T-helper 9 cell (primary cell): ENCODE results near the gene ZFP64.
A peak's percentile ranks its signal among the peaks of the same experiment; 100 is the strongest.
"Not testable (repeated sequence)": the region's sequence is repeated elsewhere in the genome, so short reads cannot be mapped to it uniquely, and the experiment has no call there.

Experiments
- DNase-seq: peaks from one replicate; pipeline ENCODE4 v3.0.0-alpha.2; 2020
- total RNA-seq, 2 donors: gene quantifications; one replicate each; lab custom pipeline; 2026; lab: John Stamatoyannopoulos, UW

The ZFP64 gene
- 5.3 to 15.7 reads per million in 2 donors for total RNA-seq

DNA sequence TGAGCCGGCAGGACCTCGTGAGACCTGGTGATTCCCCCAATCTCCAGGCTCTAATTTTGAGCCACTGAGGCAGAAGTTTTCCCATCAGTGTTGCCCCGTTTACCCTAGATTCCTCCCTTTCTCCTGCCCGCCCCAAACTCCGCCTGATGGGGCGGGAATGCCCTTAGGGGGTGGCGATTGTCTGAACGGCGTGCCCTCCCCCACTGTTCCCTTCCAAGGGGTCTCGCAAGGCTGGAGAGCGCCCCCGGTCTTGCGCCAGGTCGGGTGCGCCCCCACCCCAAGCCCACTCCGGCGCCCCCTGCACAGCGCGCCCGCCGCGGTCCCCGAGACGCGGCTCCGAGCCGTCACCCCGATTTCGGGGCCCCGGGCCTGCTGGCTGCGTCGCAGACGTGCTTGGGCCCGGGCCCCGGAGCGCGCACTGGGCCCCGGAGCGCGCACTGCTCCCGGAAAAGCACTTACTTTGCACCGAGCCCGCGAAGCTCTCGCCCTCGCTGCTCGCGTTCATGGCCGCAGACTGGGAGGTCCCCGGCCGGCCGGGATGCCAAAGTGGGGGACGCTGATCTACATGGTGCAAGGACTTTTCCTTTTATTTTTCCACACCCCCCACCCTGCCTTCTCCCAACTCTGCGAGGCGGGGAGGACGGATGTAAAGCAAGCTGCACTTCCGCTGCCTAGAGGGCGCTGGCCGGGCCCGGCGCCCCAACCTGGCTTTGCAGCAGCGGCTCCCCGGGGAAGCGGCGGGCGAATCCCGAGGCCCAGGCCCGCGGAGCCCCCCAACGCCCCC, at the start of gene ZFP64:
Gene ZFP64 (minus strand): TSS at position 648 of the 784 bp plus-strand sequence. CDS start 143 bp downstream, at position 505.
- peak; percentile 51 for DNase-seq

DNA sequence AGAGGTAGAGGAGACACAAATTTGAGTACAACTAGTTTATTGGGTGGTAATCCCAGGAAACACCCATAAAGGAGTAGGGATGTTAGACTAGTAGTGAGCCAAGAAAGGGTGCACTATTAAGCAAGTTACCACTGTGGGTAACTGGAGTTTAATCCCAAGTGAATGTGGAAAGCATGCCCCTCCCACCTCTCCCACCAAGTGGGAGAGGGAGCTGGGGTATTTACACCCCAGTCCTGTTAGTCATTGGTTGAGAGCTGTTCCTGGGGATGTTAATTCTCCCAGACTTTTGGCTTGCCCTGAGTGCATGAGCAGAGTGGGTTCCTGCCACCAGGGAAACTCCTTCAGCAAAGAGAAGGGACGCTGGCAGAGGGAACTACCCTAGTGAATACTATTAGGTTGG, 49.2 kb upstream of the ZFP64 start:
- no peak for DNase-seq

DNA sequence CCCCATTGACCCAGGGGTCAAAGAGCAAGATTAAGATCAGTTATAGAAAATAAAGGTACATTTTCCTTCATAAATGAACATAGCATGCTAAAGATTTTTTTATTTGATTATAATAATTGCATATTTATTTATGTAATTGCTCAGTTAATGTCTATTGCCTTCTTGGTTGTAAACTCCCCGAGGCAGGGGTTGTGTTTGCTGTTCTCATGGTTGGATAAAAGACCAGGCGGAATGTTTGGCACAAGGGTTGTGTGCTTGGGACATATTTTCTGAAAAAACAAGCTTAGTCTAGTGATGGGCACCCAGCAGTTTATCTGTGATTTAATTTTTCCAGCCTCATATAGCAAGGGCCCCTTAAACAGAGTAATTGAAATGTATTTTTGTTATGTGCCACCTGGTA, 47.5 kb upstream of the ZFP64 start:
- no peak for DNase-seq

DNA sequence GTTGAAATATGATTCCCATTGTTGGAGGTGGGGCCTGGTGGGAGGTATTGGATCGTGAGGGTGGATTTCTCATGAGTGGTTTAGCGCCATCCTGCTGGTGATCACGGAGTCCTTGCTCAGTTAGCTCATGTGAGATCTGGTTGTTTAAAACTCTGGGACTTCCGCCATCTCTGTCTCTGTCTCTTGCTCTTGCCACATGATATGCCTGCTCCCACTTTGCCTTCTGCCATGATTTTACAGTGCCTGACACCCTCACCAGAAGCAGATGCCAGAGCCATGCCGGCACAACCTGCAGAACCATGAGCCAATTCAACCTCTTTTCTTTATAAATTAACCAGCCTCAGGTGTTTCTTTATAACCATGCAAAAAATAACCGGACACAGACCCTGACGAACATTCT, 44.7 kb upstream of the ZFP64 start:
- DNase-seq, result no peak

DNA sequence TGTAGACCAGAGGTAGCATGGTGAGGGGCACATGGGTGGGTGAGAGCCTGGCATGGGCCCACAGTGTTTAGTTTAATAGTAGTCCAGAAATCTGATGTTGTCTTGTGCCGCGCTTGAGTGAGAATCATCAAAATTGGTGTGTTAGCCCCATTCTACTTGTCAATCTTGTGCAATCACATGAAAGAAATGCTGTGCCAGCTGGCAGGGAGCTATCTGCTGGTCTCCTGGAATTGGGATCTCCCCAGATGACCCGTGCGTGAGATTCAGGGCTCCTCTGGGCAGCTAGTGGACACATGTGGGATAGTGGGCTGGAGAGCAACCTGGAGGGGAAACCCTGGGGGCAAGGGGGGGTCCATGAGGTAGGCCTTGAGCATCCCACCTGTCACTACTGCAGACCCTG, 43.5 kb upstream of the ZFP64 start:
- DNase-seq, result no peak

DNA sequence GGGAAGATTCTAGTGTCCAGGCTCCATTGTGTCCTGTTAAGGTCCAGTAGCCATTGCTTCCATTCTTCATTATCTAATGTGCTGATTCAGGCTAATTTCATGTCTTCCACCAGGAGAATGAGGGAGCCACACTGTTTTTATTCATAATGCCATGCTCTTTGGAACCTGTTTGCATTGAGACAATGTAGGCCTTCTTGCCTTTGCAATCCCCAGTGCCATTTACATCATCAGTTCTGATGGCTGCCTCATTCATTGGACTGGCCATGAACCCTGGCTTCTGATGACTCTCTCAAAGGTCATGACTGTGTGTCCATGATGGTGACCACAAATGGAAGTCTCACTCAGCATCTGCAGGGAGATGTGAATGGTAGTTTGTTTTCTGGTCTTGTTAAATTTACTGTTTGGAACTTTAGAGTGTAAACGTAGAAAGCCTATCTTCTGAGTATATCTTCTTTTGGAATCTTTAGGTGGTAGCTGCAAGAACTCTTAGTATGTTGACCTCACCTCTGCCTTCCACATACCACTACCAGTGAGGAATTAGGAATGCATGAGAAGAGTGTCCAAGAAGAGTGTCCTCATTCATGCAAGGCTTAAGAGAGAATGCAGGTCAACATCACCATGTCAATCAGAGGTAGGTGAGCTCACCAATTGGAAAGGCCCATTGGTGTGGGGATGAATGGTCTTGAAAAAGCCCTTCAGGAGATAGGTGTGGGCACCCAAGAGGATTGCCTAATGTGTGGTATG, 42.9 kb upstream of the ZFP64 start:
- no peak for DNase-seq

DNA sequence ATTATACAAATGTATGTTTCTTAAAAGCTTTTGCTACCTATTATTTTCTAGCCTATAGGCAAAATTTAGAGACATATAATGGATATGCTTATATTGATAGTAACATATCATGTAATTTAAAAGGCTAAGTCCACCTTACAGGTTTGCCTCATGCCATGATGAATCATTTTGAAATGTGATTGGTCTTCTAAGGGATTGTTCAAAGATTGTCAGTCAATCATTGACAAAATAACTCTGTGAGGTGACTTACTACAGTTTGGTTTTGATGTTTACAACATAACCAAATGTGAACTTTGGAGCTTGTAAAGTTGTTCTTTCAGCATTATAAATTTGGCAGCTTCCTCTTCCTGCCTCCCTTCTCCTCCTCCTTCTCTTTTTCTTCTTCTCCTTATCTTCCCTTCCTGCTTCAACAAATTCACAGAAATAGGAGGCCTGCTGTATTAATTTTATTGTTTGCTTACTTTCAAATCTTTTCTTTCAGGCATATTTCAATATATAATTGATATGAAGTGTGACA, 39.7 kb upstream of the ZFP64 start:
- DNase-seq, result no peak

DNA sequence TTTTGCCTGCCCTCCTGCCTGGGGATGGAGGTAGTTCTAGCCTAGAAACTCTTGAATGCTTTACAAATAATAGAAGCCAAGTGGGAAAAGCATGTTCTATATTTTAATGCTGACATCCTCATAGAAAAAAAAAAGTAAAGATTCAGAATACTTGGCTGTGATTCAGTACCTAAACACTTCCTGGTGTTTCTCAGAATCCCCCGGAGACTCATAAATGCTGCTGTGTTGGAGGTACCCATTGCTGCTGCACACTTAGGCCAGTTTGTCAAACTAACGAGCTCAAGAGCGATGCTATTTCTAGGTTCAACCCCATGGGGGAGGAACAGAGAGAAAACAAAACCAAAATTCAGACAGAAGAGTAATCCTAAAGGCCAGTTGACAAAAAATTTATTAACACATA, 38.8 kb upstream of the ZFP64 start:
- DNase-seq, result no peak

DNA sequence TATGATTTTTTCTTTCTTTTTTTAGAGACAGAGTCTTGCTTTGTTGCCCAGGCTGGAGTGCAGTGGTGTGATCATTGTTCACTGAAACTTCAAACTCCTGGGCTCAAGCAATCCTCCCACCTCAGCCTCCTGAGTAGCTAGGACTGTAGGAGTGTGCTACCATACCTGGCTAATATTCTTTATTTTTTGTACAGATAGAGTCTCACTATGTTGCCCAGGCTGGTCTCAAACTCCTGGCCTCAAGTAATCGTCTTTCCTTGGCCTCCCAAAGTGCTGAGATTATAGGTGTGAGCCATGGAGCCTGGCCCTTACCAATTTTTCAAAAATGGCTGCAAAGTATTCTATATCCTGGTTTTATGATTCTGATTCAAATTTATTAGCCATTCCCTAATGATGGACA, 37.8 kb upstream of the ZFP64 start:
- DNase-seq, result not testable (repeated sequence)

DNA sequence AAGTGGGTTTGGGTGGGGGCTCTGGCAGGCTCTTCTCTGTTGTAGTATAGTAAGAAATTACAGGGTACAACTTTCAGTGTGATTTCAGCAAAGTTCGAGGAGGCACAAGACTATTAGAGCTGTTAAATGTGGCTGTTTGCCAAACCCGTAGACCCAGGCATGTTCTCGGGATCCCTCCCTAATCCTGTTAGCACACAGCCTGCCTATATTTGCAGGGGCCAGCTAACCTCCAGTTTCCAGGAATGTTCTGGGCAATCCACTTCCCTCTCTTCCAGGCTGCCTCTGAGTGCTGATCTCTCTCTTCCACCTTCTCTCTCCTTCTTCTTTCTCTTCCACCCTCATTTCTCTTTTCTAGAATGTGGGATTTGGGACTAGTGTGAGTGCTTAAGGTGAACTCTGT, 34.8 kb upstream of the ZFP64 start:
- DNase-seq, result no peak

DNA sequence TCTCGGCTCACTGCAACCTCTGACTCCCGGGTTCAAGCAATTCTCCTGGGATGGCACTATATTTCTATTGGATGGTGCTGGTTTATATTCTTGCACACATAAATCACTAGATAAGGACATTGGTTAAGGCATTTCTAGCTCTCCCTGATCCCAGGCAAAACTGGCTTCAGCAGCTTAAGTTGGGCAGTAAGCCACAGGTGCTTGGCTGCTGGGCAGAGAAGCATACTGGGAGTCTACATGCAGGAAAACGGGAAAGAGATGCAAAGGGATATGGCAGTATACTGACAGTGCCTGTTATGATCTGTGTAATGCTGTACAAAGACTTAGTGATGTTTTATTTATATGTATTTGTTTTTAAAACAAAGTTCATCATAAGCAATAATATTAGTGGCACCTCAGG, 33.3 kb upstream of the ZFP64 start:
- no peak for DNase-seq

DNA sequence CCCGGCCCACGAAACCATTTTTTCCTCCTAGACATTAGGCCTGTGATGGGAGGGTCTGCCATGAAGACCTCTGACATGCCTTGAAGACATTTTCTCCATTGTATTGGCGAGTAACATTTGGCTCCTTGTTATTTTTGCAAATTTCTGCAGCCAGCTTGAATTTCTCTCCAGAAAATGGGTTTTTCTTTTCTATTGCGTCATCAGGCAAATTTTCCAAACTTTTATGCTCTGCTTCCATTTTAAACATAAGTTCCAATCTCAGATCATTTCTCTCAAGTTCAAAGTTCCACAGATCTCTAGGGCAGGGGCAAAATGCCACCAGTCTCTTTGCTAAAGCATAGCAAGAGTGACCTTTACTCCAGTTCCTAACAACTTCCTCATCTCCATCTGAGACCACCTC, 29.8 kb upstream of the ZFP64 start:
- not testable (repeated sequence) for DNase-seq

DNA sequence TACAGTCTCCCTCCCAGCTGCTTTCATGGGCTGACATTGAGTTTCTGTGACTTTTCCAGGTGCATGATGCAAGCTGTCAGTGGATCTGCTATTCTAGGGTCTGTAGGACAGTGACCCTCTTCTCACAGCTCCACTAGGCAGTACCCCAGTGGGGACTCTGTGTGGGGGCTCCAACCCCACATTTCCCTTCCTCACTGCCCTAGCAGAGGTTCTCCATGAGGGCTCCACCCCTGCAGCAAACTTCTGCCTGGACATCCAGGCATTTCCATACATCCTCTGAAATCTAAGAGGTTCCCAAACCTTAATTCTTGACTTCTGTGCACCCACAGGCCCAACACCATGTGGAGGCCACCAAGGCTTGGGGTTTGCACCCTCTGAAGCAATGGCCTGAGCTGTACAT, 29.3 kb upstream of the ZFP64 start:
- not testable (repeated sequence) for DNase-seq

DNA sequence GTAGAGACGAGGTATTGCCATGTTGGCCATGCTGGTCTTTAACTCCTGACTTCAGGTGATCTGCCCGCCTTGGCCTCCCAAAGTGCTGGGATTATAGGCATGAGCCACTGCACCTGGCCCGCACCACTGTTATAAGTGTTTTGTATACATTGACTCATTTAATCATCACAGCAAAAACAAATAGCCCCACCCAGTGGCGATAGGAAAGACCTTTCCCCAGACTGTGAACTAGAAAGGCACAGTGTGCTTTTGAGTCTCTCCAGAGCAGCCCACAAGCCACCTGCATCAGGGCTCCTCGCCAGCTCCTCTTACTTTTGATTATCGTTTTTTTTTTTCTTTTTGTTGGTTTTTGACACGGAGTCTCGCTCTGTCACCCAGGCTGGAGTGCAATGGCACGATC, 27.9 kb upstream of the ZFP64 start:
- no peak for DNase-seq

DNA sequence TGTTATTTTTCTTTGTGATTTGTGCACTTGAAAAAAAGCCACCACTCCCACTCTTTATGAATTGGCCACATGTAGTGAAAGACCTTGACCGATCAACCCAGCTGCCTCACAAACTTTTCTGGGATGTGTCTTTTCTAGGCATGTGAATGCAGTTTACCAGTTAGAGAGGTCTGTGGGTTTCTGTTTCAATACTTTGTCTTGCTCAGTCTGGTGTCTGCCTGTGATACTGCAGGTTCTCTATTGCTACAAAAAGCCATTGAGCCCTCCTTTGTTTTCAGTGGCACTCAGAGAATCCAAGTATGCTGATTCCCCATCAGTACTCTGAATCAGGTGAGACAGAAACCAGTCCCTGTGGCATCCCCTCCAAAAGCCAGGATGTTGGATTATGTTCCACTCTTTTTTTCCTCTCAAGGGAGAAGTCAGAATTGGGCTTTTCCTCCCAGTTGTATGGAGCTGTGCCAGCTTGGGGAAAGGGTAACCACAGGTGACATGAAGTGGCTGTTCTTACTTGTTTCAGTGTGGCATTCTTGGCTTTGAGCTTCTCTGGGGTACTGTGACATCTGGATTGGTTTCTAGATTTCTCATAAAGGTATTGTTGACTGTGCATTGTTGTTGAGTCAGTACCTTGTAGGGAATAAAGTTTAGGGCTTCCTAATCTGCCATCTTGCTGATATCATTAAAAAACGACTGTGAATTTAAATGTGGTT, 26.3 kb upstream of the ZFP64 start:
- no peak for DNase-seq

DNA sequence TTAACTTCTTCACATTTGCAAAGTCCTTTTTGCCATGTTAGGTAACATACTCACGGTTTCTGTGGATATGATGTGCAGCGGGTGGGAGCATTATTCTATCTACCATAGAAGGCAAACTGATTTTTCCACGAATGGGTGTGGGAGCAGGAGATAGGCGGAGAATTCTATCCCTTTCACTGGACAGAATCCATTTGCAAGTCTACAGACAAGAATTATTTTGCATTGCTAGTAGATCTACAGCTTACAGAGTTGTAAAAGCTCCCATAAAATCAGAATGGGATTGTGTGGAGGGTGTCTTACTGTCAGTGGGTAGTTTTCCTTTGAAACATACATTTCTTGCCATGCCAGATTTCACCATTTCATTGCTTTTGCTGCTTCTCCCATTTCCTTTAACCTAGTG, 22.4 kb upstream of the ZFP64 start:
- no peak for DNase-seq

DNA sequence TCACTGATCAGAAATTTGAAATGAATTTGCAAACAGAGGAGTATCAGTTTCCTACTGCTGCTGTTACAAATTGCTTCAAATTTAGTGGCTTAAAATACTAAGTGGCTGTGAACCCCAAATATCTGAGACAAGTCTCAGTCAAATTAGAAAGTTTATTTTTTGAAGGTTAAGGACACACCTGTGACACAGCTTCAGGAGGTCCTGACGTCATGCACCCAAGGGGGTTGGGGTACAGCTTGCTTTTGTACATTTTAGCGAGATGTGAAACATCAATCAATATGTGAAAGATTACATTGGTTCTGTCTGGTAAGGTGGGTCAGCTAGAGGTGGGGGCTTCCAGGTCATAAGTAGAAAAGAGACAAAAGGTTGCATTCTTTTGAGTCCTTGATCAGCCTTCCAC, 21.4 kb upstream of the ZFP64 start:
- no peak for DNase-seq

DNA sequence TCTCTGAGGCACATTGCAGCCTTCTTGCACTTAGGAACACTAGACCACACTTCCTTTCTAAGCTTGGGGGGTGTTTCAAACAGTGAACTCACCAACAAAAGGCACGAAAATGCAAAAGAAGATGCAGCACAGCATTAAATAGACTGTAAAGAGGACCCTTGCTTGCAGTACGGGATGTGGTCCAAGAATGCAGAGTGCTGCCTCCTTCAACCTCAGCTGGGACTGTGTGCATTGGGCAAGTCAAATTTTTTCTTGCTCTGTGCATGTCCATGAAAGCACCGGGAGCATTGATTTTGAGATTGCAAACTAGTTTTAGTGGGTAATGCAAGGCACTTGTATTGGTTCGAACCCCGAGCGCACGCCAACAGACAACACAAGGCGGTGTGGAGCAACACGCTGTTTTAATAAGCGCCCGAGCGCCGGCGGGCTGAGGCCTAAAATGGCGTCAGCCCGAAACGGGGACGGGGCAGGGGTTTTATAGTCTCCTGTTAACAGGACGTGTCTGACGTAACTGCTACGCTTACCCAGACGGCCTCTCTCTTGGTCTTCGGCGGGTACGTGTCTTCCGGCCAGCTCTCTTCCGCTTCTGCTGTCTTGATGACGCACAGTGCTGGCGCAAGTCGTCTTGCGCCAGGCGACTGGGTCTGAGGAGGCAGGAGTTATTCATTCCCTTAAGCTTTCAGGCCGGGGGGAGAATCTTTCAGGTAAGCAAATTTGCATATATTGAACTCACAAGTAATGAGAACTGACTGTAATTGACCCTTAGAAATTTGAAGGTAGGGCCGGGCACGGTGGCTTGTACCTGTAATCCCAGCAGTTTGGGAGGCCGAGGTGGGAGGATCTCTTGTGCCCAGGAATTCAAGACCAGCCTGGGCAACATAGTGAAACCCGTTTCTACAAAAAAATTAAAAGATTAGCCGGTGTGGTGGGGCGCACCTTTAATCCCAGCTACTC, 18.7 kb upstream of the ZFP64 start:
- no peak for DNase-seq

DNA sequence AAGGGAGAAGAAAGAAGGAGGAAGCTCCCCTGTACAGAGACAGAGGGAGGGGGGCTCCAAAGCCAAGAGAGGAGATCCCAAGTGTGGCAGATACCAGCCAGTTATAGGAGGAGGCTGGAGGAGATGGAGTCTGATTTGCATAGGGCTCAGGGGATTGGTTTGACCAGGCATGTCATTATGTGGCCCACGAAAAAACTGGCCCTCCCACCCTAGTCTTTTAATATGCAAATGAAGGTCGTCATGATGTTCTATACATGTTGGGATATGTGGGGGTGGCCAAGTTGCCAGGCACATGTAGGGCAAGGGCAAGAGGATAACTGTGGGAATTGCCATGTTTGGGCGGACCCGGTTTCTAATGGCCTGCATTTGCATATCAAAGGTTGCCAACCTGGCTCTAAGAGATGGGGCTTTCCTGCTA, 17.6 kb upstream of the ZFP64 start:
- no peak for DNase-seq

DNA sequence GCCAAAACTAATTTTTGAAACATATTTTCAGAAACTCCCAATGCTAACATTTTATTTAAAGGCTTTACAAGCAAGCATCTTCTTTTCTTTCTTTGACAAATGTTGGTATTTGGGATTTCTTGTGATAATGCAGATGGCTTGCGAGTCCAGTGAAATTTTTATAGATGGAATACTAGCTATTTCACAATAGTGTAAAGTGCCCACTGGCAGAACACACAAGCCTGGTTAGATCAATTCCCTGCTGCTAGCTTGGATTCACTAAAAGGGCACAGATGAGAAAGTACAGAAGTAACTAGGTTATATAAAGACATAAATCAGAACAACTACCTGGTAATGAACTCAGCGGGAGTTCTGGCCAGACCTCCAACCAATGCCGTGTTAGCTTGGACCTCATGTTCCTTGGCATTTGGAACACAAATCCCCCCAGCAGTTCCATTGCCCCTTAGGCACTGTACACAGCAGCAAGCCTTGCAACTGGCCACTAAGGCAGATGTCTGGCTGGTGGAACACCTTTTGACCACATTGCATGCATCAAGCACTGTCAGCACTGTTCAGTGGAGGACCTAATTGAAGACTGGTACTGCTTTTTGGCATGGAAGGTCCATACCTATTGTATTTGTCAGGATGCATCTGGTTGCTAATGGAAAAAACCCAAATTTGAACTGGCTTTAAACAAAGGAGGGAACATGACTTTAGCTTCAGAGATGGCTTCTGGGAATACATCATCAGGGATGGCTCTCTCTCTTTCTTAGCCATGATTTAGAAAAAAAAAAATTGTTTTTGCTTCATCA, 15.6 kb upstream of the ZFP64 start:
- no peak for DNase-seq

DNA sequence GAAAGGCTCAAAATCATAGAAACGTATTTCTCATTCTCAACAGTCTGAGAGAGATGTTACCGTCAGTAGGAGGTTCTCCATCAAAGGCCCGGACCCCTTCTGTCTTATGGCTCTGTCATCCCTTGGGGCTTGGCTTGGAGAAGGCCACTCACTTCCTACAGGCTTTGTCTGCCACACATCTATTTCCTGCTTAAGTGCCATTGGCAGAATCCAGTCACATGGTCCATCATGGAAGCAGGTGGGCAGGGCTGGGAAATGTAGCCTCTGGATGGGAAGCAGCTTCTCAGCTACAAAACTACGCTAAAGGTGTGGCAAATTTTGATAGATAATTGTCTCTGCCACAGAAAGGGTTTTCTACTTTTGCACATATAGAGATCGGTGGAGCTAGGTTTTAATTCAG, 12.6 kb upstream of the ZFP64 start:
- no peak for DNase-seq
